GM23338 (cell line): Measurements from ENCODE around the gene ENOX2. TPM values are rescaled to one million over a fixed set of nuclear protein-coding genes. Genes with fewer than 3 reads are reported as not detected.

Experiments
- ATAC-seq: fragments of 200-7000 bp; cut with Tn5 transposase; 3 replicates; pipeline ENCODE4 v1.9.1; 2020
- DNase-seq: peaks from one replicate; pipeline ENCODE4 v3.0.0-alpha.2; 2015; ENCODE audit warnings: low spot score
- H2AFZ ChIP-seq: fragments of 200-600 bp; sonication (generic); 2 replicates; pipeline ENCODE4 v1.8.0; 2016; ENCODE audit warnings: antibody characterized with exemption, mild to moderate bottlenecking, moderate library complexity
- H3F3A ChIP-seq: fragments of 200-600 bp; sonication (generic); replicated peaks from 2 replicates; pipeline ENCODE4 v1.8.0; 2017; ENCODE audit warnings: antibody characterized with exemption, mixed run types, low read depth
- H3K27ac ChIP-seq: fragments of 200-600 bp; sonication (generic); 2 replicates; pipeline ENCODE4 v1.6.1; 2016; ENCODE audit warnings: low read depth
- H3K27me3 ChIP-seq: fragments of 200-600 bp; sonication (generic); 2 replicates; pipeline ENCODE4 v1.8.0; 2016; ENCODE audit warnings: mild to moderate bottlenecking, mixed run types, moderate library complexity; ENCODE audit not compliant: insufficient read depth
- H3K36me3 ChIP-seq: fragments of 200-600 bp; sonication (generic); 2 replicates; pipeline ENCODE4 v1.8.0; 2016; ENCODE audit warnings: mild to moderate bottlenecking; ENCODE audit not compliant: insufficient read depth
- H3K4me1 ChIP-seq: fragments of 200-600 bp; sonication (generic); 2 replicates; pipeline ENCODE4 v1.8.0; 2016; ENCODE audit warnings: mild to moderate bottlenecking, moderate library complexity; ENCODE audit not compliant: insufficient read depth
- H3K4me2 ChIP-seq: fragments of 200-600 bp; sonication (generic); 2 replicates; pipeline ENCODE4 v1.7.1; 2017; ENCODE audit warnings: mixed run types
- H3K4me3 ChIP-seq: fragments of 200-600 bp; sonication (generic); 2 replicates; pipeline ENCODE4 v1.6.1; 2016; ENCODE audit warnings: mixed run types
- H3K79me2 ChIP-seq: fragments of 200-600 bp; sonication (generic); replicated peaks from 2 replicates; pipeline ENCODE4 v1.8.0; 2017; ENCODE audit warnings: mild to moderate bottlenecking; ENCODE audit not compliant: insufficient read depth
- H3K9me2 ChIP-seq: fragments of 200-600 bp; sonication (generic); 2 replicates; pipeline ENCODE4 v1.8.0; 2017; ENCODE audit not compliant: insufficient read depth
- H4K20me1 ChIP-seq: fragments of 200-600 bp; sonication (generic); replicated peaks from 2 replicates; pipeline ENCODE4 v1.8.0; 2017; ENCODE audit warnings: mild to moderate bottlenecking; ENCODE audit not compliant: insufficient read depth
- H3K27ac Mint-ChIP-seq: 2 replicates; pipeline ENCODE4 v1.8.0; 2020; ENCODE audit warnings: inconsistent platforms, mild to moderate bottlenecking, moderate library complexity, mixed read lengths
- H3K27me3 Mint-ChIP-seq: 3 replicates; pipeline ENCODE4 v1.8.0; 2022; ENCODE audit warnings: low read depth, mild to moderate bottlenecking, moderate library complexity, mixed read lengths, inconsistent platforms; ENCODE audit not compliant: insufficient read depth, poor library complexity
- H3K36me3 Mint-ChIP-seq: 3 replicates; pipeline ENCODE4 v1.8.0; 2021; ENCODE audit warnings: low read depth, mild to moderate bottlenecking, inconsistent platforms, moderate library complexity, mixed read lengths
- H3K4me1 Mint-ChIP-seq: 3 replicates; pipeline ENCODE4 v1.8.0; 2020; ENCODE audit warnings: mild to moderate bottlenecking, inconsistent platforms, mixed read lengths
- H3K4me3 Mint-ChIP-seq: 3 replicates; pipeline ENCODE4 v1.8.0; 2021; ENCODE audit warnings: moderate library complexity, mild to moderate bottlenecking, inconsistent platforms, mixed read lengths
- H3K9me3 Mint-ChIP-seq: 3 replicates; pipeline ENCODE4 v1.8.0; 2020; ENCODE audit warnings: moderate library complexity, mild to moderate bottlenecking, inconsistent platforms, mixed read lengths
- CREB1 ChIP-seq: fragments of 250-450 bp; sonication (Bioruptor Pico); IDR thresholded peaks from 2 replicates; pipeline ENCODE4 v1.5.0; 2020; ENCODE audit warnings: low read depth, mild to moderate bottlenecking, moderate library complexity
- EZH2 ChIP-seq: fragments of 200-600 bp; sonication (generic); IDR thresholded peaks from one replicate; pipeline ENCODE4 v1.8.0; 2017; ENCODE audit warnings: antibody characterized with exemption, mild to moderate bottlenecking, low read depth; ENCODE audit not compliant: unreplicated experiment
- EZH2phosphoT487 ChIP-seq: fragments of 200-600 bp; sonication (generic); IDR thresholded peaks from one replicate; pipeline ENCODE4 v1.8.1; 2018; ENCODE audit warnings: antibody characterized with exemption; ENCODE audit not compliant: unreplicated experiment
- REST ChIP-seq: IDR thresholded peaks from one replicate; pipeline ENCODE4 v1.6.1; 2018; ENCODE audit warnings: antibody characterized with exemption; ENCODE audit not compliant: unreplicated experiment
- STAT1 ChIP-seq: IDR thresholded peaks from one replicate; pipeline ENCODE4 v1.6.1; 2016; ENCODE audit warnings: antibody characterized with exemption; ENCODE audit not compliant: unreplicated experiment
- ZNF331 ChIP-seq: fragments of 250-450 bp; sonication (Bioruptor Pico); IDR thresholded peaks from 2 replicates; pipeline ENCODE4 v1.5.0; 2020; ENCODE audit warnings: low read depth, mild to moderate bottlenecking, moderate library complexity
- ZNF462 ChIP-seq: fragments of 250-450 bp; sonication (Bioruptor Pico); IDR thresholded peaks from 2 replicates; pipeline ENCODE4 v1.5.0; 2020; ENCODE audit warnings: mild to moderate bottlenecking, moderate library complexity
- polyA plus RNA-seq: library from polyadenylated mRNA; unstranded; fragments of >200 nt; fragmentation: Nextera tagmentation; extraction: Ambion mirVana; gene quantifications from 2 replicates; pipeline ENCODE4 v1.2.1, GENCODE V29; 2016
- total RNA-seq: library from RNA; depleted of rRNA; stranded (reverse); fragments of >200 nt; shearing (Covaris generic); gene quantifications from 2 replicates; pipeline ENCODE4 v1.2.3, GENCODE V29; 2014

Gene ENOX2
- total and polyA plus RNA-seq, 2 experiments from 2014 or later, result 9.6 to 11.2 TPM

- Mint-ChIP-seq H3K4me1 (peaks cover 16% of the 10 kb centered on the region; the same call in 2 of the 3 replicates), H3K27ac (no peak overlapping the region), H3K36me3 (no peaks in the 10 kb centered on the region), H3K9me3 (no peaks in the 10 kb centered on the region), H3K27me3 (no peaks in the 10 kb centered on the region), H3K4me3 (no peak overlapping the region)
- Histone ChIP-seq H3K27me3 (no peaks in the 10 kb centered on the region), H4K20me1 (no peaks in the 10 kb centered on the region), H3F3A (no peaks in the 10 kb centered on the region), H3K4me3 (no peak overlapping the region), H3K4me2 (no peak overlapping the region), H2AFZ (no peak overlapping the region), H3K36me3 (no peaks in the 10 kb centered on the region), H3K27ac (no peak overlapping the region), H3K79me2 (no peaks in the 10 kb centered on the region), H3K4me1 (no peaks in the 10 kb centered on the region; the same call in 1 of the 2 replicates), H3K9me2 (no peaks in the 10 kb centered on the region)
- ATAC-seq (no peak), DNase-seq (no peak)
- TF ChIP-seq EZH2phosphoT487, result no peak
- TF ChIP-seq CREB1 (CRISPR knock-in tag), result no peak
- TF ChIP-seq ZNF331 (CRISPR knock-in tag), result no peak
- TF ChIP-seq ZNF462, result no peak
- no peak for TF ChIP-seq EZH2
- TF ChIP-seq REST, result no peak
- TF ChIP-seq STAT1, result no peak
Observed at GRCh38 chrX:130770615-130771014, 132.4 kb downstream of the ENOX2 start.
